ENCODE measurements around the gene FAM13A.

The FAM13A gene

DNA sequence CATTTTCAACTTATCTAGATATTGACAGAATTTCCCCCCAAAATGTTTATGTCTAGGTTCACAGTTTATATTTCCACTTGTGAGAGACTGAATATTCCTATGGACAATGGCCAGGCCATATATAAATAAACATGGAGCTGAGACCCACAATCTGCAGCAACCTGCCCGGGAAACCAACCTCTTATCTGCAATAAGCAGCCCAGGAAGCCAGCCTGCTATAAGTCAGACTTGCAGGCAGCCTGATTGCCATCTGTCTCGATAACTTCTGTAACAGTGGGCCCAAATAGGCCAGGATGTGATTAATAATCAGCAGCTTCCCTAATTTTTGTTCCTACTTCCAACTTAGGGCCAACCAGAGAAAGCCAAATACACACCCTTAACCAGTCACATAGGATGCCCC lies 354.2 kb downstream of the FAM13A start:
- DNase-seq = no peak

DNA sequence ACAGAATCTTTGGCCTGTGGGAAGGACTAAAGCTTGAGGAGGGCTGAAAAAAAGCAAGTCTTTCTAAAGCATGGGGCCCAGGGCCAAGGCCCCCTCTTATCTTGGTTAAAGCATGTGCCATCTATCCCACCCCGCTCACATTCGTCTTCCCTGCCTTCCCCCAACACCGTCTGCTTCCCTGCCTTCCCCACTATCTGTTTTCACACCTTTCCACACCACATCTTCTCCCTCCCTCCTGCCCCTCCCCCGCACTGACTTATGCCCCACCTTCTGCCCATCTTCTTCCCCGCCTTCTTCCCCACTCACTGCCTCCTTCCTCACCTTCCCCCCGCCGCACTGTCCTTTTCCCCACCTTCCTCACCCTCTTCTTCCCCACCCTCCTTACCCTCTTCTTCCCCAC lies 358.5 kb downstream of the FAM13A start:
- DNase-seq = no peak

GRCh38 chr4:88697588-88698329 lies 359.2 kb downstream of the FAM13A start, which contains the start of gene NAP1L5:
Gene NAP1L5 (minus strand): TSS chr4:88697829. CDS start chr4:88697754, 75 bp downstream.
- DNase-seq = no peak

DNA sequence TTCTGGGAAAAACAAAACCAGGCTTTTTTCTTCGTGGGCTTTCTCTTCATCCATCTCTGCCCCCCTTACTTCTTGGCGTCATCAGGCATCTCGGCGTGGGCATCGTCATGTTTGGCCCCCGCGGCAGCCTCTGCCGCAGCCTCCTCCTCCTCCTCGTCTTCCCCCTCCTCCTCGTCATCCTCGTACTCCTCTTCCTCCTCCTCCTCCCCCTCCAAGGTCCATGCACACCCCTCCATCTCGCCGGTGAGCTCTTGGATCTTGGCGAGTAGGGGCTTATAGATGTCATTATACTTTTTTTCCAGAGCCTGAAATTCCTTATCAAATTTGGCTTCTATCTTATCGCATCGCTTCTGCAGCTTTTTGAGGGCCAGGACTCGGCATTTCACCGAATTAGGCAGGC lies 359.8 kb downstream of the FAM13A start:
- no peak for DNase-seq

GRCh38 chr4:88696630-88697029 lies 360.4 kb downstream of the FAM13A start:
- no peak for DNase-seq

DNA sequence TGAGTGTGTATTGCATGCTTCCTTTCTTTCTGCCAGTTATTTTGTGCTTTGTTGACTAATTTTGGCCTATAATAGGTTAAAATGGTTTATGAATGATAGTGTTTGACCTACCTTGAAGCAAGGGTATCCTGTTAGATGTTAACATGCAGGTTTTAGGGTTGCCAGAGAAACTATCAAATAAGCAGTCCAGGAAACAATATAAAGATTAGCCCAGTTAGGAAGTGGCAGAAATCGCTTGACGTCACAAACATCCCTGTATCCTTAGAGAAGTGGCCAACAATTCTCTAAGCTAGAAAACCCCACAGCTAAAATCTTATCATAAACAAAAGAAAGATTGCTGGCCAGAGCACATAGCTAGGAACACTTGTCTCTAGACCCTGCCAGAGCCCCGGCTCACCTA lies 363.2 kb downstream of the FAM13A start:
- DNase-seq = no peak

GRCh38 chr4:88690355-88690754 lies 366.6 kb downstream of the FAM13A start:
- DNase-seq = no peak

DNA sequence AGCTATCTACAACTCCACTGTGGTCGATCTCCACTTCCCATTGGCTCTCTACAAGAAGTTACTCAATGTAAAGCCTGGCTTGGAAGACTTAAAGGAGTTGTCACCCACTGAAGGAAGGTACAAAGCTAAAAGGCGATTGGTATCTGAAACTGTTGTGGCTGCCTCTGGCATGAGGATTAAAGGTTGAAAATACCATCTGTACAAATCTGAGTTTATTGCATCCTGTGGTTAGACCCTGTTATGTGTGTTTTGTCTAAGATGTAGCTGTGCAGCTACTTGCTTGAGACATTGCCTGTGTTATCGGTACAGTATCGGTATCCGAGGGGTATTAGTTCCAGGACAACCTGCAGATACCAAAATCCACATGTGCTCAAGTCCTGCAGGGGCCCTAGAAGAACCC lies 375.8 kb downstream of the FAM13A start:
- DNase-seq = no peak

Measured in NCI-H446 (cell line).